Measurements from ENCODE around the gene FBXW2. TPM values are rescaled to one million over a fixed set of nuclear protein-coding genes. Genes with fewer than 3 reads are reported as not detected.

The FBXW2 gene
- polyA plus RNA-seq, 1 of the 3 experiments (the other 2 are of a cell fraction) = 40.1 TPM

GRCh38 chr9:120741701-120742100, 51.5 kb downstream of the FBXW2 start:
- Histone ChIP-seq H3K27me3 (ENCODE audit: insufficient read depth) (no peaks in the 10 kb centered on the region), H3K4me1 (ENCODE audit: control insufficient read depth in 1 of 2, insufficient read depth in 2 of 2, low read depth in 1 of 2, low read length in 1 of 2) (no peaks in the 10 kb centered on the region), H3K27ac (ENCODE audit: low read depth in 2 of 2, low read length in 1 of 2) (no peak overlapping the region), H3K9ac (no peak overlapping the region), H3F3A (replicated peaks; ENCODE audit: insufficient read depth) (peaks cover 10% of the 10 kb centered on the region), H3K36me3 (replicated peaks in 1 of 2; ENCODE audit: control insufficient read depth in 1 of 2, insufficient read depth in 2 of 2, low read length in 1 of 2) (no peaks in the 10 kb centered on the region), H3K4me3 (ENCODE audit: low read depth in 2 of 2, low read length in 1 of 2) (no peak overlapping the region), H4K20me1 (ENCODE audit: insufficient read depth) (no peaks in the 10 kb centered on the region), H3K9me2 (no peaks in the 10 kb centered on the region), H2AFZ (ENCODE audit: low read depth) (no peak overlapping the region), H3K4me2 (no peak overlapping the region), H3K79me2 (ENCODE audit: insufficient read depth) (no peaks in the 10 kb centered on the region), H3K9me3 (no peaks in the 10 kb centered on the region)
- TF ChIP-seq FOXJ3 (CRISPR knock-in tag; IDR thresholded peaks at IDR 0.05) (no peak), MAX (IDR thresholded peaks at IDR 0.05; ENCODE audit: low read depth) (no peak), FOSL2 (IDR thresholded peaks at IDR 0.05; ENCODE audit: borderline replicate concordance, low read depth) (no peak), SMC3 (IDR thresholded peaks at IDR 0.05; ENCODE audit: low read depth, low read length) (no peak)
- TF ChIP-seq, protein P1, sequence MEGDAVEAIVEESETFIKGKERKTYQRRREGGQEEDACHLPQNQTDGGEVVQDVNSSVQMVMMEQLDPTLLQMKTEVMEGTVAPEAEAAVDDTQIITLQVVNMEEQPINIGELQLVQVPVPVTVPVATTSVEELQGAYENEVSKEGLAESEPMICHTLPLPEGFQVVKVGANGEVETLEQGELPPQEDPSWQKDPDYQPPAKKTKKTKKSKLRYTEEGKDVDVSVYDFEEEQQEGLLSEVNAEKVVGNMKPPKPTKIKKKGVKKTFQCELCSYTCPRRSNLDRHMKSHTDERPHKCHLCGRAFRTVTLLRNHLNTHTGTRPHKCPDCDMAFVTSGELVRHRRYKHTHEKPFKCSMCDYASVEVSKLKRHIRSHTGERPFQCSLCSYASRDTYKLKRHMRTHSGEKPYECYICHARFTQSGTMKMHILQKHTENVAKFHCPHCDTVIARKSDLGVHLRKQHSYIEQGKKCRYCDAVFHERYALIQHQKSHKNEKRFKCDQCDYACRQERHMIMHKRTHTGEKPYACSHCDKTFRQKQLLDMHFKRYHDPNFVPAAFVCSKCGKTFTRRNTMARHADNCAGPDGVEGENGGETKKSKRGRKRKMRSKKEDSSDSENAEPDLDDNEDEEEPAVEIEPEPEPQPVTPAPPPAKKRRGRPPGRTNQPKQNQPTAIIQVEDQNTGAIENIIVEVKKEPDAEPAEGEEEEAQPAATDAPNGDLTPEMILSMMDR (IDR thresholded peaks at IDR 0.05) = no peak
- ChIA-PET POLR2A (no interaction called here), CTCF (interaction anchor here (1.2 kb wide), 1 partner anchor 132 kb away, joined by 3 read pairs; no protein-coding TSS in a partner anchor)
- DNase-seq = no peak
- 95% methylated on average over 1 of the region's 1 CpG for WGBS (ENCODE audit: low lambda C conversion rate)

DNA sequence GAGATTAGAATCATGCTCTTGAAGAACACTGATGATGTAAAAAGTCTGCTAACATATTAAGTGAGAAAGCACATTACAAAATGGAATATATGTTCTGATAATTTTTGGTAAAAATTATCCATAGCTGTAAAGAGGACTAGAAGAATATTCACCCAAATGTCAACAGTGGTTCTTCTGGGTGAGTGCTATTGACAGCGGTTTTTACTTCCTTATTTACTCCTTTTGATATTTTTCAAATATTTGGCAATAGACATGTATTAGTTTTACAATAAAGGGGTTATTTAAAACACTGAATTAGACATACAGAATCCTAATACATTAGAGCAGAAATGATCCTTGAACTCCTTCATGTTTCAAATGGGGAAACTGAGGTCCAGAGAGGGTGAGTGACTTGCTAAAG, 52.0 kb downstream of the FBXW2 start:
- no peaks in the 10 kb centered on the region for H3K27me3 ChIP-seq (ENCODE audit: insufficient read depth)
- no peak for TF ChIP-seq EP300 (IDR thresholded peaks at IDR 0.05; ENCODE audit: borderline replicate concordance in 1 of 2, low read depth in 1 of 2, low read length in 1 of 2)
- TF ChIP-seq, protein P2, sequence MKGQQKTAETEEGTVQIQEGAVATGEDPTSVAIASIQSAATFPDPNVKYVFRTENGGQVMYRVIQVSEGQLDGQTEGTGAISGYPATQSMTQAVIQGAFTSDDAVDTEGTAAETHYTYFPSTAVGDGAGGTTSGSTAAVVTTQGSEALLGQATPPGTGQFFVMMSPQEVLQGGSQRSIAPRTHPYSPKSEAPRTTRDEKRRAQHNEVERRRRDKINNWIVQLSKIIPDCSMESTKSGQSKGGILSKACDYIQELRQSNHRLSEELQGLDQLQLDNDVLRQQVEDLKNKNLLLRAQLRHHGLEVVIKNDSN (IDR thresholded peaks at IDR 0.05; ENCODE audit: borderline replicate concordance, low read depth) = no peak
- no peak for TF ChIP-seq USF2 (IDR thresholded peaks at IDR 0.05; ENCODE audit: borderline replicate concordance, low read depth, low read length)
- TF ChIP-seq ZBTB33 (IDR thresholded peaks at IDR 0.05; ENCODE audit: borderline replicate concordance, low read depth) = no peak
- no peak for TF ChIP-seq EZH2phosphoT487 (IDR thresholded peaks at IDR 0.05; ENCODE audit: borderline replicate concordance, low read depth)
- TF ChIP-seq MEF2A (IDR thresholded peaks at IDR 0.05; ENCODE audit: borderline replicate concordance, low read depth) = no peak
- TF ChIP-seq FOXM1 (IDR thresholded peaks at IDR 0.05; ENCODE audit: low read depth) = no peak
- no peak for TF ChIP-seq ELF1 (IDR thresholded peaks at IDR 0.05)
- no peak for TF ChIP-seq MAX (IDR thresholded peaks at IDR 0.05; ENCODE audit: low read depth)
- ChIA-PET CTCF (no interaction called here), POLR2A (no interaction called here)
- DNase-seq = no peak
- no peaks in the 10 kb centered on the region for H4K20me1 ChIP-seq (ENCODE audit: insufficient read depth)
- no peaks in the 10 kb centered on the region for H3K9me3 ChIP-seq
- no peak overlapping the region for H3K4me3 ChIP-seq (ENCODE audit: low read depth in 2 of 2, low read length in 1 of 2)
- no peak overlapping the region for H2AFZ ChIP-seq (ENCODE audit: low read depth)
- H3K4me2 ChIP-seq = no peak overlapping the region
- H3K4me1 ChIP-seq (ENCODE audit: control insufficient read depth in 1 of 2, insufficient read depth in 2 of 2, low read depth in 1 of 2, low read length in 1 of 2) = no peaks in the 10 kb centered on the region
- peaks cover 10% of the 10 kb centered on the region for H3F3A ChIP-seq (replicated peaks; ENCODE audit: insufficient read depth)
- WGBS (ENCODE audit: low lambda C conversion rate) = 85% methylated on average over 1 of the region's 1 CpG
- H3K36me3 ChIP-seq (replicated peaks in 1 of 2; ENCODE audit: control insufficient read depth in 1 of 2, insufficient read depth in 2 of 2, low read length in 1 of 2) = no peaks in the 10 kb centered on the region
- no peak overlapping the region for H3K27ac ChIP-seq (ENCODE audit: low read depth in 2 of 2, low read length in 1 of 2)
- no peaks in the 10 kb centered on the region for H3K9me2 ChIP-seq
- no peak overlapping the region for H3K9ac ChIP-seq
- H3K79me2 ChIP-seq (ENCODE audit: insufficient read depth) = no peaks in the 10 kb centered on the region
